Suprapubic skin (tissue), 4 donors: ENCODE measurements around the gene CMKLR1. TPM values are rescaled to one million over a fixed set of nuclear protein-coding genes. Genes with fewer than 3 reads are reported as not detected.

Experiments used
- DNase-seq, 2 donors: peaks; one replicate each; pipeline ENCODE4 v3.0.0-alpha.2; 2019; ENCODE audit warnings: low spot score in 2 of 2
- H3K27ac ChIP-seq: fragments of 200-600 bp; sonication (generic); one replicate; pipeline ENCODE4 v1.5.1; 2019
- H3K27me3 ChIP-seq: fragments of 200-600 bp; sonication (generic); one replicate; pipeline ENCODE4 v1.5.1; 2019
- H3K36me3 ChIP-seq: fragments of 200-600 bp; sonication (generic); one replicate; pipeline ENCODE4 v1.5.1; 2019
- H3K4me1 ChIP-seq: fragments of 200-600 bp; sonication (generic); one replicate; pipeline ENCODE4 v1.5.1; 2019
- H3K4me3 ChIP-seq: fragments of 200-600 bp; sonication (generic); one replicate; pipeline ENCODE4 v1.5.1; 2019; ENCODE audit warnings: mild to moderate bottlenecking
- H3K9me3 ChIP-seq: fragments of 200-600 bp; sonication (generic); one replicate; pipeline ENCODE4 v1.5.1; 2019
- CTCF ChIP-seq, 2 donors: fragments of 200-600 bp in 1 of 2; fragments of 450-650 bp in 1 of 2; sonication (generic) in 1 of 2; IDR thresholded peaks; one replicate each; pipeline ENCODE4 v1.5.1; 2016 to 2019; ENCODE audit warnings: antibody characterized with exemption in 2 of 2, mild to moderate bottlenecking in 1 of 2, moderate library complexity in 1 of 2
- EP300 ChIP-seq: sonication (generic); formaldehyde crosslinking; IDR thresholded peaks from one replicate; pipeline ENCODE4 v1.6.1; 2017; ENCODE audit warnings: antibody characterized with exemption
- POLR2A ChIP-seq, 2 donors: fragments of 450-650 bp; IDR thresholded peaks; one replicate each; pipeline ENCODE4 v1.6.1; 2017; ENCODE audit warnings: antibody characterized with exemption in 2 of 2, mild to moderate bottlenecking in 2 of 2, moderate library complexity in 2 of 2
- POLR2AphosphoS5 ChIP-seq, 3 donors: sonication (generic); formaldehyde crosslinking; IDR thresholded peaks; one replicate each; pipeline ENCODE4 v1.6.1; 2017; ENCODE audit warnings: antibody characterized with exemption in 3 of 3
- WGBS: methylation state at CpG from one replicate; pipeline ENCODE4 v1.1.5; 2018; 5-methylcytosine and 5-hydroxymethylcytosine counted together
- total RNA-seq, 4 donors: library from RNA; depleted of rRNA; stranded (reverse); fragments of >200 nt; gene quantifications; one replicate each; pipeline ENCODE4 v1.1.0, GENCODE V29; 2016

CMKLR1 gene
- total RNA-seq, 4 donors from 2014 or later, result 2.1 to 5.2 (median 3.4) TPM

- WGBS, result 68% methylated on average over 9 of the region's 9 CpGs
- Histone ChIP-seq H3K4me3 (no peak overlapping the region), H3K27me3 (no peaks in the 10 kb centered on the region), H3K9me3 (no peaks in the 10 kb centered on the region), H3K36me3 (no peaks in the 10 kb centered on the region), H3K27ac (no peak overlapping the region), H3K4me1 (no peaks in the 10 kb centered on the region)
- TF ChIP-seq POLR2AphosphoS5 (IDR thresholded peaks at IDR 0.05) (no peak), EP300 (no peak), CTCF (IDR thresholded peaks at IDR 0.05) (no peak), POLR2A (IDR thresholded peaks at IDR 0.05) (no peak)
- no peak for DNase-seq
Measured at GRCh38 chr12:108348842-108349241, 9.7 kb upstream of the CMKLR1 start.

GRCh38 chr12:108346727-108347710, 7.9 kb upstream of the CMKLR1 start:
- Histone ChIP-seq H3K27me3 (no peaks in the 10 kb centered on the region), H3K4me3 (no peak overlapping the region), H3K27ac (no peak overlapping the region), H3K4me1 (peaks cover 5% of the 10 kb centered on the region), H3K9me3 (no peaks in the 10 kb centered on the region), H3K36me3 (no peaks in the 10 kb centered on the region)
- TF ChIP-seq EP300 (no peak), POLR2A (IDR thresholded peaks at IDR 0.05) (no peak), CTCF (IDR thresholded peaks at IDR 0.05) (no peak), POLR2AphosphoS5 (IDR thresholded peaks at IDR 0.05) (no peak)
- no peak for DNase-seq
- 92% methylated on average over 6 of the region's 6 CpGs for WGBS

- H3K4me1 ChIP-seq, result peaks cover 5% of the 10 kb centered on the region
- no peak overlapping the region for H3K27ac ChIP-seq
- H3K9me3 ChIP-seq, result no peaks in the 10 kb centered on the region
- 50% methylated on average over 7 of the region's 8 CpGs for WGBS
- H3K36me3 ChIP-seq, result no peaks in the 10 kb centered on the region
- DNase-seq, result no peak
- TF ChIP-seq CTCF (IDR thresholded peaks at IDR 0.05), result no peak
- no peak for TF ChIP-seq POLR2A (IDR thresholded peaks at IDR 0.05)
- TF ChIP-seq POLR2AphosphoS5 (IDR thresholded peaks at IDR 0.05), result no peak
- no peak for TF ChIP-seq EP300
- H3K27me3 ChIP-seq, result no peaks in the 10 kb centered on the region
- H3K4me3 ChIP-seq, result no peak overlapping the region
Measured at GRCh38 chr12:108345716-108346633, 6.9 kb upstream of the CMKLR1 start.

GRCh38 chr12:108342985-108343384, 3.9 kb upstream of the CMKLR1 start:
- Histone ChIP-seq H3K9me3 (no peaks in the 10 kb centered on the region), H3K27me3 (peaks cover 5% of the 10 kb centered on the region), H3K27ac (no peak overlapping the region), H3K4me1 (peaks cover 12% of the 10 kb centered on the region), H3K36me3 (no peaks in the 10 kb centered on the region), H3K4me3 (no peak overlapping the region)
- 68% methylated on average over 5 of the region's 5 CpGs for WGBS
- peak in 1 of 2 donors; percentile 19 for DNase-seq
- TF ChIP-seq CTCF (IDR thresholded peaks at IDR 0.05) (no peak), POLR2AphosphoS5 (IDR thresholded peaks at IDR 0.05) (no peak), POLR2A (IDR thresholded peaks at IDR 0.05) (no peak), EP300 (no peak)
